NB4 (cell line): ENCODE data around the gene RBM46.

Experiments used
- CTCF ChIP-seq: IDR thresholded peaks from one replicate; pipeline ENCODE4 v1.5.1; 2012; ENCODE audit warnings: low read depth, low read length
- MAX ChIP-seq: IDR thresholded peaks from 2 replicates; pipeline ENCODE4 v1.6.1; 2011; ENCODE audit warnings: low read depth, low read length
- MYC ChIP-seq: IDR thresholded peaks from 2 replicates; pipeline ENCODE4 v1.6.1; 2011; ENCODE audit warnings: low read depth, low read length
- POLR2A ChIP-seq: IDR thresholded peaks from 2 replicates; pipeline ENCODE4 v1.6.1; 2011; ENCODE audit warnings: mild to moderate bottlenecking; ENCODE audit not compliant: insufficient read length; ENCODE audit errors: extremely low read depth

DNA sequence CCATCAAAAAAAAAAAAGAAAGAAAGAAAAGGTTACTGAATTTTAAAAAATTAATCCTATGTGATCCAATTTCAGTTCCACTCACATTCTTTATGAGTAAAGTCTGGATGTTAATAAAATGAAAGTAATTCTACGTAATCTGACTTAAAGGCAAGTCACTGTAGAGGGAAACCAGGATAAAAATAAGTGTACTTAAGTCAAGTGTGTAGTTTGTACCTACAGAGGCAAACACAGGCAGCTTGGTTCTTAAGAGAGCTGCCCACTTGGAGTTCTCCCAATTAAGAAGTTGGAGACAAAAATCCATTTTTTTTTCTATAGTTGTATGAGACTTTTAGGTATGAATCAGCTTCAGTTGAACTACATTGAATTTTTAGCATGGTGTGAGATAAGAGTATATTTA is 44.3 kb upstream of the RBM46 start:
- TF ChIP-seq CTCF: no peak
- TF ChIP-seq MAX: no peak
- no peak for TF ChIP-seq POLR2A
- no peak for TF ChIP-seq MYC
